Measurements from ENCODE around the gene OR2AT4. TPM values are rescaled to one million over a fixed set of nuclear protein-coding genes. Genes with fewer than 3 reads are reported as not detected.

Gene OR2AT4
- not detected in 2 replicates for total RNA-seq

GRCh38 chr11:75096456-75097172 lies at the start of gene OR2AT4:
TSS of gene OR2AT4 (minus strand) at chr11:75096876.

Other genes with a start within 250 kb of the OR2AT4 start
- 5.5 and 20.9 TPM in 2 replicates for gene XRRA1, start 147.8 kb downstream of the OR2AT4 start, total RNA-seq
- 3.4 and 7.2 TPM in 2 replicates for gene SPCS2, start 147.6 kb downstream of the OR2AT4 start, total RNA-seq
- gene NEU3, start 107.9 kb downstream of the OR2AT4 start, total RNA-seq, result 3.9 and 7.7 TPM in 2 replicates
- 1.1 and 6.7 TPM in 2 replicates for gene SLCO2B1, start 54.2 kb upstream of the OR2AT4 start, total RNA-seq
- not detected in 2 replicates for gene TPBGL, start 143.9 kb upstream of the OR2AT4 start, total RNA-seq

Measured in tracheal epithelial cell (primary cell).